Right lung (tissue), 5 donors: ENCODE data around the gene FBXW8. TPM values are rescaled to one million over a fixed set of nuclear protein-coding genes. Genes with fewer than 3 reads are reported as not detected.

Experiments used
- DNase-seq, 2 donors: peaks; one replicate each; pipeline ENCODE4 v3.0.0-alpha.2; 2013
- polyA plus RNA-seq, 5 donors: library from polyadenylated mRNA; unstranded; fragments of 120-200 nt; gene quantifications; one replicate each; pipeline versions ENCODE4 v1.2.1 to v1.2.3, GENCODE V29; 2013; ENCODE audit warnings: inconsistent platforms in 1 of 5, low replicate concordance in 1 of 5; ENCODE audit not compliant: insufficient read length in 5 of 5, insufficient read depth in 1 of 5

The FBXW8 gene
- polyA plus RNA-seq, 5 donors, result 19.4 to 27.5 (median 23.5) TPM

GRCh38 chr12:116990329-116990728 lies 79.6 kb downstream of the FBXW8 start:
- no peak for DNase-seq

- DNase-seq, result no peak
These were observed 80.5 kb downstream of the FBXW8 start for GRCh38 chr12:116990971-116991966.

- no peak for DNase-seq
These were observed 85.3 kb downstream of the FBXW8 start for GRCh38 chr12:116996093-116996492.

- DNase-seq, result no peak
These were observed 85.9 kb downstream of the FBXW8 start for GRCh38 chr12:116996621-116997020.

- DNase-seq, result no peak
These were observed 88.3 kb downstream of the FBXW8 start for GRCh38 chr12:116999066-116999465.

- no peak for DNase-seq
These were observed 89.6 kb downstream of the FBXW8 start for GRCh38 chr12:117000316-117000715.

- DNase-seq, result peak; percentile 25 to 36
These were observed 91.5 kb downstream of the FBXW8 start for GRCh38 chr12:117002051-117002817.

- no peak for DNase-seq
These were observed 93.2 kb downstream of the FBXW8 start for GRCh38 chr12:117003883-117004404.

- no peak for DNase-seq
These were observed 94.8 kb downstream of the FBXW8 start for GRCh38 chr12:117005417-117006046.

- no peak for DNase-seq
These were observed 95.6 kb downstream of the FBXW8 start for GRCh38 chr12:117006333-117006732.

GRCh38 chr12:117007577-117007976 lies 96.8 kb downstream of the FBXW8 start:
- no peak for DNase-seq

- DNase-seq, result no peak
These were observed 99.0 kb downstream of the FBXW8 start for GRCh38 chr12:117009759-117010158.

- no peak for DNase-seq
These were observed 100.1 kb downstream of the FBXW8 start for GRCh38 chr12:117010693-117011451.

- no peak for DNase-seq
These were observed 101.4 kb downstream of the FBXW8 start for GRCh38 chr12:117011988-117012805.

GRCh38 chr12:117013726-117014125 lies 103.0 kb downstream of the FBXW8 start:
- DNase-seq, result no peak

- DNase-seq, result no peak
These were observed 103.7 kb downstream of the FBXW8 start for GRCh38 chr12:117014342-117014887.

GRCh38 chr12:117015811-117016210 lies 105.1 kb downstream of the FBXW8 start:
- no peak for DNase-seq

- DNase-seq, result no peak
These were observed 107.1 kb downstream of the FBXW8 start for GRCh38 chr12:117017807-117018206.

GRCh38 chr12:117018276-117018675 lies 107.5 kb downstream of the FBXW8 start:
- DNase-seq, result no peak

- no peak for DNase-seq
These were observed 107.9 kb downstream of the FBXW8 start for GRCh38 chr12:117018685-117019084.
